ENCODE results near the gene CCKAR.

Gene CCKAR

GRCh38 chr4:26490960-26491284, 638 bp upstream of the CCKAR start:
- DNase-seq (ENCODE audit: low spot score), result no peak

- DNase-seq (ENCODE audit: low spot score), result no peak
These were observed 941 bp downstream of the CCKAR start for GRCh38 chr4:26489101-26489985.

- no peak for DNase-seq (ENCODE audit: low spot score)
These were observed 4.6 kb downstream of the CCKAR start for GRCh38 chr4:26485684-26486083.

- no peak for DNase-seq (ENCODE audit: low spot score)
These were observed 5.8 kb downstream of the CCKAR start for GRCh38 chr4:26484516-26484915.

- no peak for DNase-seq (ENCODE audit: low spot score)
These were observed 6.2 kb downstream of the CCKAR start for GRCh38 chr4:26484032-26484515.

- DNase-seq (ENCODE audit: low spot score), result no peak
These were observed 7.5 kb downstream of the CCKAR start for GRCh38 chr4:26482508-26483462.

GRCh38 chr4:26478330-26478729, 12.0 kb downstream of the CCKAR start:
- DNase-seq (ENCODE audit: low spot score), result no peak

GRCh38 chr4:26476545-26476944, 13.7 kb downstream of the CCKAR start:
- no peak for DNase-seq (ENCODE audit: low spot score)

GRCh38 chr4:26475716-26476115, 14.6 kb downstream of the CCKAR start:
- DNase-seq (ENCODE audit: low spot score), result no peak

GRCh38 chr4:26474551-26474950, 15.7 kb downstream of the CCKAR start:
- no peak for DNase-seq (ENCODE audit: low spot score)

- no peak for DNase-seq (ENCODE audit: low spot score)
These were observed 16.4 kb downstream of the CCKAR start for GRCh38 chr4:26473893-26474292.

GRCh38 chr4:26471890-26472289, 18.4 kb downstream of the CCKAR start:
- no peak for DNase-seq (ENCODE audit: low spot score)

GRCh38 chr4:26468977-26469376, 21.3 kb downstream of the CCKAR start:
- no peak for DNase-seq (ENCODE audit: low spot score)

- no peak for DNase-seq (ENCODE audit: low spot score)
These were observed 21.9 kb downstream of the CCKAR start for GRCh38 chr4:26468283-26468949.

GRCh38 chr4:26467724-26468123, 22.6 kb downstream of the CCKAR start:
- DNase-seq (ENCODE audit: low spot score), result no peak

- DNase-seq (ENCODE audit: low spot score), result no peak
These were observed 23.6 kb downstream of the CCKAR start for GRCh38 chr4:26466578-26467270.

GRCh38 chr4:26464420-26465095, 25.7 kb downstream of the CCKAR start:
- DNase-seq (ENCODE audit: low spot score), result no peak

- DNase-seq (ENCODE audit: low spot score), result no peak
These were observed 26.9 kb downstream of the CCKAR start for GRCh38 chr4:26463386-26463785.

GRCh38 chr4:26462874-26463273, 27.4 kb downstream of the CCKAR start:
- DNase-seq (ENCODE audit: low spot score), result no peak

GRCh38 chr4:26459756-26460530, 30.3 kb downstream of the CCKAR start:
- no peak for DNase-seq (ENCODE audit: low spot score)
